ENCODE results near the gene NEURL3. TPM values are rescaled to one million over a fixed set of nuclear protein-coding genes. Genes with fewer than 3 reads are reported as not detected.

NEURL3 gene
- total RNA-seq, 2 donors from 2014 or later, result 0.14 to 2.2 TPM

- DNase-seq (ENCODE audit: low spot score in 2 of 2) (no peak), ATAC-seq (peak in 1 of 2 donors; percentile 28)
- Mint-ChIP-seq H3K36me3 (no peaks in the 10 kb centered on the region), H3K9me3 (no peaks in the 10 kb centered on the region), H3K27ac (peak overlapping the region in 1 of 2 donors; percentile 5)
These were observed 18.7 kb upstream of the NEURL3 start for GRCh38 chr2:96523659-96524481.

GRCh38 chr2:96522304-96523203 lies 17.4 kb upstream of the NEURL3 start:
- no peak for DNase-seq (ENCODE audit: low spot score in 2 of 2)
- Mint-ChIP-seq H3K36me3 (peaks cover 0 to 9% of the 10 kb centered on the region in 2 donors), H3K27ac (peak overlapping the region in 1 of 2 donors; percentile 36), H3K9me3 (peaks cover 0 to 10% of the 10 kb centered on the region in 2 donors)
- ATAC-seq, result no peak

GRCh38 chr2:96521219-96521618 lies 16.1 kb upstream of the NEURL3 start:
- Mint-ChIP-seq H3K9me3 (peaks cover 5 to 22% of the 10 kb centered on the region in 2 donors), H3K27ac (peak overlapping the region in 1 of 2 donors; percentile 65), H3K36me3 (peaks cover 4 to 22% of the 10 kb centered on the region in 2 donors)
- ATAC-seq (no peak), DNase-seq (ENCODE audit: low spot score in 2 of 2) (no peak)

- ATAC-seq, result no peak
- H3K27ac Mint-ChIP-seq, result no peak overlapping the region
- peaks cover 4 to 27% of the 10 kb centered on the region in 2 donors for H3K36me3 Mint-ChIP-seq
- H3K9me3 Mint-ChIP-seq, result peaks cover 5 to 26% of the 10 kb centered on the region in 2 donors
- no peak for DNase-seq (ENCODE audit: low spot score in 2 of 2)
These were observed 15.5 kb upstream of the NEURL3 start for GRCh38 chr2:96520697-96521096.

- DNase-seq (ENCODE audit: low spot score in 2 of 2) (no peak), ATAC-seq (no peak)
- H3K27ac Mint-ChIP-seq, result no peak overlapping the region
- H3K36me3 Mint-ChIP-seq, result peaks cover 4 to 29% of the 10 kb centered on the region in 2 donors
- H3K9me3 Mint-ChIP-seq, result peaks cover 5 to 27% of the 10 kb centered on the region in 2 donors
These were observed 15.1 kb upstream of the NEURL3 start for GRCh38 chr2:96520231-96520630.

GRCh38 chr2:96517079-96517478 lies 11.9 kb upstream of the NEURL3 start:
- peaks cover 5 to 27% of the 10 kb centered on the region in 2 donors for H3K9me3 Mint-ChIP-seq
- ATAC-seq (no peak), DNase-seq (ENCODE audit: low spot score in 2 of 2) (no peak)
- no peak overlapping the region for H3K27ac Mint-ChIP-seq
- peaks cover 4 to 29% of the 10 kb centered on the region in 2 donors for H3K36me3 Mint-ChIP-seq

- Mint-ChIP-seq H3K36me3 (peaks cover 4 to 29% of the 10 kb centered on the region in 2 donors), H3K27ac (no peak overlapping the region), H3K9me3 (peaks cover 5 to 27% of the 10 kb centered on the region in 2 donors)
- DNase-seq (ENCODE audit: low spot score in 2 of 2) (no peak), ATAC-seq (no peak)
These were observed 9.4 kb upstream of the NEURL3 start for GRCh38 chr2:96514521-96514920.

- ATAC-seq (no peak), DNase-seq (ENCODE audit: low spot score in 2 of 2) (no peak)
- Mint-ChIP-seq H3K36me3 (peaks cover 4 to 18% of the 10 kb centered on the region in 2 donors), H3K27ac (peak overlapping the region in 1 of 2 donors; percentile 12), H3K9me3 (peaks cover 5 to 15% of the 10 kb centered on the region in 2 donors)
These were observed 7.2 kb upstream of the NEURL3 start for GRCh38 chr2:96512341-96512740.

GRCh38 chr2:96511851-96512250 lies 6.7 kb upstream of the NEURL3 start:
- peaks cover under 1 to 10% of the 10 kb centered on the region in 2 donors for H3K9me3 Mint-ChIP-seq
- peaks cover 4 to 13% of the 10 kb centered on the region in 2 donors for H3K36me3 Mint-ChIP-seq
- DNase-seq (ENCODE audit: low spot score in 2 of 2), result no peak
- no peak for ATAC-seq
- H3K27ac Mint-ChIP-seq, result no peak overlapping the region

GRCh38 chr2:96510931-96511595 lies 5.9 kb upstream of the NEURL3 start:
- peaks cover 0 to 5% of the 10 kb centered on the region in 2 donors for H3K9me3 Mint-ChIP-seq
- ATAC-seq (no peak), DNase-seq (ENCODE audit: low spot score in 2 of 2) (no peak)
- H3K27ac Mint-ChIP-seq, result peak overlapping the region in 1 of 2 donors; percentile 25
- H3K36me3 Mint-ChIP-seq, result peaks cover 0 to 5% of the 10 kb centered on the region in 2 donors

GRCh38 chr2:96509847-96510230 lies 4.7 kb upstream of the NEURL3 start:
- DNase-seq (ENCODE audit: low spot score in 2 of 2), result no peak
- Mint-ChIP-seq H3K27ac (peak overlapping the region in 1 of 2 donors; percentile 17), H3K36me3 (no peaks in the 10 kb centered on the region)

GRCh38 chr2:96509114-96509846 lies 4.1 kb upstream of the NEURL3 start:
- ATAC-seq (peak; percentile 60 to 70), DNase-seq (ENCODE audit: low spot score in 2 of 2) (peak; percentile 76 to 84)
- H3K36me3 Mint-ChIP-seq, result no peaks in the 10 kb centered on the region
- no peaks in the 10 kb centered on the region for H3K9me3 Mint-ChIP-seq
- H3K27ac Mint-ChIP-seq, result peak overlapping the region in 1 of 2 donors; percentile 82

More at GRCh38 chr2:96509847-96510230, 4.7 kb upstream of the NEURL3 start:
- no peaks in the 10 kb centered on the region for H3K9me3 Mint-ChIP-seq
- ATAC-seq, result no peak

GRCh38 chr2:96508521-96509113 lies 3.5 kb upstream of the NEURL3 start:
- DNase-seq (ENCODE audit: low spot score in 2 of 2), result no peak
- no peaks in the 10 kb centered on the region for H3K36me3 Mint-ChIP-seq
- peak overlapping the region; percentile 55 to 82 for H3K27ac Mint-ChIP-seq
- peak in 1 of 2 donors; percentile 1 for ATAC-seq
- no peaks in the 10 kb centered on the region for H3K9me3 Mint-ChIP-seq

- Mint-ChIP-seq H3K27ac (peak overlapping the region in 1 of 2 donors; percentile 55), H3K36me3 (no peaks in the 10 kb centered on the region), H3K9me3 (no peaks in the 10 kb centered on the region)
- peak; percentile 81 to 98 for DNase-seq (ENCODE audit: low spot score in 2 of 2)
- peak; percentile 90 to 93 for ATAC-seq
These were observed 2.9 kb upstream of the NEURL3 start for GRCh38 chr2:96507957-96508520.

GRCh38 chr2:96506907-96507240 lies 1.7 kb upstream of the NEURL3 start:
- Mint-ChIP-seq H3K27ac (peak overlapping the region in 1 of 2 donors; percentile 47), H3K9me3 (no peaks in the 10 kb centered on the region), H3K36me3 (no peaks in the 10 kb centered on the region)
- ATAC-seq, result no peak
- DNase-seq (ENCODE audit: low spot score in 2 of 2), result no peak
